Activated naive CD4-positive, alpha-beta T cell treated with anti-CD3 and anti-CD28 coated beads, Interleukin-2, amount 10 ng/mL, durations not matched to agents 7 days and 5 days (primary cell): ENCODE results near the gene KMT2C.

Experiments
- CTCF ChIA-PET: fragments of 350-600 bp; sonication (Branson Sonifier 250); formaldehyde crosslinking; loops from one replicate; lab custom pipeline; 2021; ENCODE audit warnings: antibody characterized with exemption; lab: Charles Lee
- DNase-seq: peaks from one replicate; pipeline ENCODE4 v3.0.0-alpha.2; 2020
- H3K27ac Mint-ChIP-seq: one replicate; pipeline ENCODE4 v1.8.0; 2021; ENCODE audit warnings: mild to moderate bottlenecking, moderate library complexity, mixed read lengths
- H3K27me3 Mint-ChIP-seq: one replicate; pipeline ENCODE4 v1.8.0; 2021; ENCODE audit warnings: mild to moderate bottlenecking, mixed read lengths
- H3K36me3 Mint-ChIP-seq: one replicate; pipeline ENCODE4 v1.8.0; 2021; ENCODE audit warnings: mixed read lengths
- H3K4me1 Mint-ChIP-seq: one replicate; pipeline ENCODE4 v1.8.0; 2021; ENCODE audit warnings: mixed read lengths
- H3K4me3 Mint-ChIP-seq: one replicate; pipeline ENCODE4 v1.8.0; 2021; ENCODE audit warnings: mild to moderate bottlenecking, moderate library complexity, mixed read lengths
- H3K9me3 Mint-ChIP-seq: one replicate; pipeline ENCODE4 v1.8.0; 2021; ENCODE audit warnings: mixed read lengths

Gene KMT2C

DNA sequence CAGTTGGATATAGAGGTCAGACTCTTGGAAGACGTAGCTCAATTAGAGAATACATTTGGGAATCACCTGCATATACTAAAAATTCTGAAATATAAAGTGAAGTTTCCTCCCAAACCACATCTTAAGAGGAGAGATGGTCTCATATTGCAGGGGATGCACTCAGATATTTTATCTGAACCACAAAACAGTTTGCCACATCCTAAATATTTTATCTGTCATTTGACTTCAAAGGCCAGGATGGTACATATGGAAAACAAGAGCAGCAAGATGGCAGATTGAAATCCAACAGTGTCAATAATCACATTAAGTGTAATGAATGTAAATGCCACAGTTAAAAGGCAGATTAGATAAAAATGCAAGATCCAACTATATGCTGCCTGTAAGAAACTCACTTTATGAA is 313.3 kb downstream of the KMT2C start:
- Mint-ChIP-seq H3K9me3 (peaks cover 15% of the 10 kb centered on the region), H3K4me3 (no peak overlapping the region), H3K27ac (no peak overlapping the region), H3K36me3 (peaks cover 76% of the 10 kb centered on the region), H3K27me3 (no peaks in the 10 kb centered on the region), H3K4me1 (peaks cover 8% of the 10 kb centered on the region)
- CTCF ChIA-PET, result no interaction called here
- no peak for DNase-seq

DNA sequence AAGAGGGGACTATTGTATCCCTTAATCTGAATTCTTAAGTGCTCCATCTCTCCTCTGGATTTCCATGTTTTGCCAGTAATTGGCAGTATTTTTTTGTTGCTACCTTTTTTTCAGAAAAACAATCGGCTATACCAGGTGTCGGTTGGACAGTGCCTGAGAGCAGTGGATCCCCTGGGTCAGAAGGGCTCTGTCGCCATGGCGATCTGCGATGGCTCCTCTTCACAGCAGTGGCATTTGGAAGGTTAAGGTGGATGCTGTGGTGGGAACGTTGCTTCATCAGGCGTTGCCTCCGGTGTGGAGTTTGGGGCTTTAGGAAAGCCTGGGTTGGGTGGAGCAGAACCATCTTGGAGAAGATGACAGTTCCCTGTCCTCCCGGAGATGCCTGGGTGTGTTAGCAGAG is 314.4 kb downstream of the KMT2C start:
- Mint-ChIP-seq H3K36me3 (peaks cover 72% of the 10 kb centered on the region), H3K27ac (no peak overlapping the region), H3K4me3 (no peak overlapping the region), H3K4me1 (peaks cover 8% of the 10 kb centered on the region), H3K27me3 (no peaks in the 10 kb centered on the region), H3K9me3 (peaks cover 15% of the 10 kb centered on the region)
- CTCF ChIA-PET, result no interaction called here
- DNase-seq, result no peak

DNA sequence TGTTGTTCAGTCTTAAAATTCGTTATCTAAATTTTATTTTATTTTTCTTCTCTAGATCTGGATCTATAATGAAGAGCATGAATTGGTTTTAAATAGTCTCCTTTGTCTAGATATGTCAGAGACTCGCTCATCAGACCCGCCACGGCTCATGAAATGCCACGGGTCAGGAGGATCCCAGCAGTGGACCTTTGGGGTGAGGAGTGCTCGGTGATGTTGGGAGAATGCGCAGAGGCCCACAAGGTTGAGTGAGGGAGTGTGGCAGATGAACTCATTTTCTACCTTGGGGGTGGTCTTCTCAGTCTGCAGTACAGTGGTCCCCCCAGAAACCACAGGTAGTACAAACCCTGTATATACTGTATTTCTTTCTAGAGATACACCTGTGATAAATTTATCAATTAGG is 315.0 kb downstream of the KMT2C start:
- CTCF ChIA-PET, result no interaction called here
- Mint-ChIP-seq H3K36me3 (peaks cover 72% of the 10 kb centered on the region), H3K27ac (no peak overlapping the region), H3K4me3 (no peak overlapping the region), H3K9me3 (peaks cover 15% of the 10 kb centered on the region), H3K4me1 (peaks cover 8% of the 10 kb centered on the region), H3K27me3 (no peaks in the 10 kb centered on the region)
- no peak for DNase-seq

DNA sequence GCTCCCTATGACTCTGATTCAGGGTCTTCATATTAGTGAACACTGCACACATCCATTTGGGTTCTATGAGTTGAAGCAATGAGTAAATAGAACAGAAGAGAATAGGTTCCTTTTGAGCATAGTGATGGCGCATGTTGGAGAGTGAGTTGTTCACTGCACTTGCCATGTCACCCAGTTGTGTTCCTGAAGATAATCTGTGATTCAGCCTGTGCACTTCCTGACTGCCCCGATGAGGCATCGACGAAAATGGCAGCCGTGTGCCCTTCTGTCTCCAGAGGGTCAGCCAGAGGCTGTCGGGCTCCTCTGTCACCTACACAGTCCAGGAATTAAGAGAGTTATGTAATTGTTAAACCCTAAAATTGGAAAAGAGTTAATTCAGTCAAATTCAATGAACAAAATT is 315.6 kb downstream of the KMT2C start:
- Mint-ChIP-seq H3K4me1 (peaks cover 8% of the 10 kb centered on the region), H3K27ac (no peak overlapping the region), H3K27me3 (no peaks in the 10 kb centered on the region), H3K4me3 (no peak overlapping the region), H3K36me3 (peaks cover 67% of the 10 kb centered on the region), H3K9me3 (peaks cover 14% of the 10 kb centered on the region)
- DNase-seq, result no peak
- CTCF ChIA-PET, result no interaction called here

DNA sequence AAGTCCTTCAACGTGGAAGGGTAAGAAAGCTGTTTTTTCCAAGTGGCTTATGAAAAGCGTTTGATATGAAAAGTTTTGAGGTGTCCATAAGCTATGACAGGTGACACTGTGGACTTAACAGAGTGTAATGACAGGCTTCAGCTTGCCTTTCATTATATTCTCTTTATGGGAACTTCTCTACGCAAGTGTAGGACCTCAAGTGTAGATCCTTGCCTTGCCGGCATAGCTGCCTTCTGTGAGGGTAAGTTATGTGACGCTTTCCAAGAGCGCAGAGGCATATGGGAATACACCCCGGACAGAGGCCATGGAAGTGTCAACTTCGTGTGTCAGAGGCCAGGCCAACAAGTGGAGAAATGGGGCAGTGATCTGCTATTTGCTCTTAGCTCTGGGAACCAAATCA is 318.4 kb downstream of the KMT2C start:
- no peak for DNase-seq
- Mint-ChIP-seq H3K27me3 (no peaks in the 10 kb centered on the region), H3K4me3 (no peak overlapping the region), H3K36me3 (peaks cover 56% of the 10 kb centered on the region), H3K27ac (no peak overlapping the region), H3K9me3 (no peaks in the 10 kb centered on the region), H3K4me1 (peaks cover 2% of the 10 kb centered on the region)
- CTCF ChIA-PET, result interaction anchor here (0.6 kb wide), 1 partner anchor 29 kb away, joined by 3 read pairs; no protein-coding TSS in a partner anchor

DNA sequence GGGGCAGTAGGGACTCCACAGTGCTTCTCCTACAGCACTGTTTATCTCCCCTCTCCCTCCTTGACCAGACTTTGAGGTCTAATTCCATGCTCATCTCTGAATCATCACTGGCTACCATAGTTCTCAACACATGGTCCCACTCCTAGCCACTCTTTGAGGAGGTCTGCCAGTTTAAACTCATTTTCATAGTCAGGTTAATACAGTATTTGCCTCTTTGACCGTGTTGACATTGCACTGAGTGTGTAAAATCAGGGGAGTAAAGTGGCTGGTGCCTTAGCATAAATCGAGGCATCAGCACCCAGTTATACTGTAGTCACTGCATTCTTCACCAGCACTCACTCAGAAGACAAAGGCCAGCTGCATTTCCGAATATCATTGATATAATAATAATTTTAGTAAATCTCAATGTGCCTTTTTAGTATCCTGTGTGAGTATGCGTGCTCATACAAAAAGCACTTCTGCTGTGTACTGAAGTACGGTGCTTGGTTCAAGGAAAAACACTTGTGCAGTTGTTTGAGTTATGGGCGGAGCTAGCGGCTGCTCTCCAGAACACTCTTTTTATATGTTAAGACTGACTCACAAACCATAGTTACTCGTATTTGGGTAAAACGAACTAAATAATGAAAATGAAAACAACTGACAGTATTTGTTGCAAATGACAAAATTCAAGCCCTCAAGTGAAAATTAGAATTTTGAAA is 320.6 kb downstream of the KMT2C start:
- Mint-ChIP-seq H3K9me3 (no peaks in the 10 kb centered on the region), H3K27me3 (no peaks in the 10 kb centered on the region), H3K36me3 (peaks cover 45% of the 10 kb centered on the region), H3K27ac (no peak overlapping the region), H3K4me1 (no peaks in the 10 kb centered on the region), H3K4me3 (no peak overlapping the region)
- DNase-seq, result no peak
- CTCF ChIA-PET, result no interaction called here

DNA sequence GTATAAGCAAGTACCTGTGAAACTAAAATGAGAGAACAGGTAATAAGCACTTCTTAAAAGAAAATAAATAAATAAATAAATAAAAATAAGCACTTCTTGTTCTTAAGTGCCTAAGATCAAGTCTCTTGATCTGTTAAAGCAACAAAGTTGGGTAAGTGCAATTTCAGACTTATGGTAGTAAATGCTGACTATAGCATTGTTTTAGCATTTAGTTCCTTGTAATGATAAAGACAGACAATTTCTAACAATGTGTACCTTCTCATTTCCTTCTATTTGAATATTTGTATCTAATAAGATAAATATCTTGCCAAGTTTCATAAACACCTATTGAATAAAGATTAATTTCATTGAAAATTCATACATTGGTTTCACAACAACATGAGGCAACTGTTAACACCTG is 323.0 kb downstream of the KMT2C start:
- Mint-ChIP-seq H3K36me3 (peaks cover 31% of the 10 kb centered on the region), H3K27me3 (no peaks in the 10 kb centered on the region), H3K4me1 (peaks cover 2% of the 10 kb centered on the region), H3K27ac (no peak overlapping the region), H3K4me3 (no peak overlapping the region), H3K9me3 (no peaks in the 10 kb centered on the region)
- no peak for DNase-seq
- CTCF ChIA-PET, result no interaction called here

DNA sequence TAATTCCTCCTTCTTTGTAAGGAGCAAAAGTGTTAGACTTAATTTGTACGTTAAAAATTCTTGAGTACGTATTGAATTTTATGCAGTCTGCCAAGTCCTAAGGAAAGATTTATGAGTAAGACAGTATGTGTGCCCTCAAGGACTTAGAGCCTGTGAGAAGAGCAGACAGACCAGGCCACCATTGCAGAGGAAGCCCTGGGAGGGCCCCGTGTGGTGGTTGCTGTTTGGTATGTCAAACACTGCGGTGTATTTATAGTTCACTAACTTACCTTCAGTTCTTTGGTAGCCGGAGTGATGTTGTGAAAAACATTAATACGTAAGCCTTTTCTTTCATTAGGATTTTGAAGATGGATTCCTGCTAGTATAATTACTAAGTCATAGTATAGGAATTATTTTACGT is 327.4 kb downstream of the KMT2C start:
- Mint-ChIP-seq H3K36me3 (peaks cover 25% of the 10 kb centered on the region), H3K9me3 (no peaks in the 10 kb centered on the region), H3K4me1 (peaks cover 2% of the 10 kb centered on the region), H3K27ac (no peak overlapping the region), H3K4me3 (no peak overlapping the region), H3K27me3 (no peaks in the 10 kb centered on the region)
- CTCF ChIA-PET, result no interaction called here
- DNase-seq, result no peak

DNA sequence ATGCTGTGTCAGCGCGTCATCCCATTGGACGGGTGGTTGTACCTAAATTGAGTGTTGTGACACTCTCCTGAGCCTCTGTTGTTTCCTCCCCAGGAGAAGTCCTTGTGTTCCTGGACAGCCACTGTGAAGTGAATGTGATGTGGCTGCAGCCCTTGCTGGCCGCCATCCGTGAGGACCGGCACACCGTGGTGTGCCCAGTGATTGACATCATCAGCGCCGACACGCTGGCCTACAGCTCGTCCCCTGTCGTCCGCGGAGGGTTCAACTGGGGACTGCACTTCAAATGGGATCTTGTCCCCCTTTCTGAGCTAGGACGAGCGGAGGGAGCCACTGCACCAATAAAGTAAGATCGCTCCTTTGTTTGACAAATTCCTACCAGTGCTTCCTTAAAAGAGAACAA is 327.9 kb downstream of the KMT2C start:
- no peak overlapping the region for H3K4me3 Mint-ChIP-seq
- no peak for DNase-seq
- no peak overlapping the region for H3K27ac Mint-ChIP-seq
- H3K4me1 Mint-ChIP-seq, result peaks cover 2% of the 10 kb centered on the region
- no peaks in the 10 kb centered on the region for H3K27me3 Mint-ChIP-seq
- peaks cover 21% of the 10 kb centered on the region for H3K36me3 Mint-ChIP-seq
- H3K9me3 Mint-ChIP-seq, result no peaks in the 10 kb centered on the region
- CTCF ChIA-PET, result no interaction called here

DNA sequence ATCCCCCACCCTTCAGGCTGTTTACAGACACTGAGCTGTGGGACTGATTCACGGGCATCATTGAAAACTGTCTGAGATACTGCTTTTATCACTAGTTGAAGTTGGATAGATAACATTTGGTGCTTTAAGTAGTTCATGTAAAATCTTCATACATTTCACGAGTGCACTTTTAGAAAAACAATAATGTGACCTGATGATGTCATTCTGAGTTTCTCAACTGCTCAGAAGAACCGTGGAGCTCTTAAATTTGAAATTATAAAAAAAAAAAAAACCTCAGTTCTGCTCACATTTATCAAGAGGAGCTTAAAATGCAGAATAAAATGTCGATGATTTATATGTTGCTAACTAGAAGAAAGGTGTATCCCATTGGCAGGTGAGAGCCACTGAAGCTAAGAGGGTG is 328.8 kb downstream of the KMT2C start:
- Mint-ChIP-seq H3K4me1 (peaks cover 2% of the 10 kb centered on the region), H3K4me3 (no peak overlapping the region), H3K27me3 (no peaks in the 10 kb centered on the region), H3K27ac (peak overlapping the region; percentile 10), H3K36me3 (peaks cover 22% of the 10 kb centered on the region), H3K9me3 (no peaks in the 10 kb centered on the region)
- DNase-seq, result no peak
- CTCF ChIA-PET, result no interaction called here

DNA sequence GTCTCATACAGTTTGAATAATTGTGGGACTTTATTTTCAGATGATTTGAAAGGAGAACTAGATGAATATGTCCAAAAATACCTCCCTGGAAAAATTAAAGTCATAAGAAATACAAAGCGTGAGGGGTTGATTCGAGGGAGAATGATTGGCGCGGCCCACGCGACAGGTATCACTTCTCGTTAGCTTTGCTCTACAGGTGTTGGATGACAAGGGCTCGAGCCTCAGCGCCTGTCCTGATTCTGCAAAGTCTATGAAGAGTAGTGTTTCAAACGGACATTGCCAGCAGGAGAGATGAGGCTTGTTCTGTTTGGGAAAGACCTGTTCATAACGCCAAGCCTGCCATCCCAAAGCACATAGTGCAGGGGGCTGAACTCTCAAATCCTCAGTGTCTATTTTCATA is 330.6 kb downstream of the KMT2C start:
- no peaks in the 10 kb centered on the region for H3K9me3 Mint-ChIP-seq
- no peak for DNase-seq
- H3K27ac Mint-ChIP-seq, result no peak overlapping the region
- no peaks in the 10 kb centered on the region for H3K27me3 Mint-ChIP-seq
- CTCF ChIA-PET, result interaction anchor here (1.0 kb wide), 1 partner anchor 39 kb away, joined by 3 read pairs; no protein-coding TSS in a partner anchor
- H3K4me1 Mint-ChIP-seq, result peaks cover 2% of the 10 kb centered on the region
- peaks cover 21% of the 10 kb centered on the region for H3K36me3 Mint-ChIP-seq
- no peak overlapping the region for H3K4me3 Mint-ChIP-seq

DNA sequence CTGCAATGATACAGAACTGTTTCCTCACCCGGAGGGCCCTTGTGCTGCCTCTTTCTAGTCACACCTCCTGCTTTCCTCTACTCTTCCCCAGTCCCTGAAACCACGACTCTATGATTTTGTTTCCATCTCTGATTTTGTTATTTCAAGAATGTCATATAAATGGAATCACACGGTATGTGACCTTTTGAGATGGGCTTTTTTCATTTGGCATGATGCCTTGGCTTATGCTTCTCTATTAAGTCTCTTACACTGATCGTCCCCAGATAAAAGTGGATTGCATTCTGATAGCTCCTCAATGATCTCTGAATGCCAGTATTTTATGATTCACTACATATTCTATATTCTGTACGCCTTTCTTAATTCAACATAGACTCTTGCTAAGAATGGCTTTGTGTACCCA is 332.1 kb downstream of the KMT2C start:
- CTCF ChIA-PET, result no interaction called here
- Mint-ChIP-seq H3K27ac (no peak overlapping the region), H3K4me1 (no peaks in the 10 kb centered on the region), H3K9me3 (no peaks in the 10 kb centered on the region), H3K4me3 (no peak overlapping the region), H3K27me3 (no peaks in the 10 kb centered on the region), H3K36me3 (peaks cover 17% of the 10 kb centered on the region)
- no peak for DNase-seq

DNA sequence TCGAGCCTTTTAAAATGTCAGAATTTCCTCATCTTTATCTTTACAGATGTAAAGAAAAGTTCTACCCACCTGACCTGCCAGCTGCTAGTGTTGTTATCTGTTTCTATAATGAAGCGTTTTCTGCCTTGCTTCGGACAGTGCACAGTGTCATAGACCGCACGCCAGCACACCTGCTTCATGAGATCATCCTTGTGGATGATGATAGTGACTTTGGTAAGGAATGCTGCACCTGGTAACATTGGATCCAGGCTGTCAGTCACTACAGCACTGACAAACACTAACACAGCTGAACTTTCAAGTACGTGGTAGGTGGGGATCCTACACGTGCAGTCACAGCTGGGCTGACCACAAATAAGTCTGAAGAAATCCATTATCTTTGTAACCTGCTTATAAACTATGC is 332.7 kb downstream of the KMT2C start:
- no peaks in the 10 kb centered on the region for H3K27me3 Mint-ChIP-seq
- no peak for DNase-seq
- CTCF ChIA-PET, result no interaction called here
- no peaks in the 10 kb centered on the region for H3K4me1 Mint-ChIP-seq
- H3K36me3 Mint-ChIP-seq, result peaks cover 17% of the 10 kb centered on the region
- no peak overlapping the region for H3K27ac Mint-ChIP-seq
- H3K9me3 Mint-ChIP-seq, result no peaks in the 10 kb centered on the region
- H3K4me3 Mint-ChIP-seq, result no peak overlapping the region

DNA sequence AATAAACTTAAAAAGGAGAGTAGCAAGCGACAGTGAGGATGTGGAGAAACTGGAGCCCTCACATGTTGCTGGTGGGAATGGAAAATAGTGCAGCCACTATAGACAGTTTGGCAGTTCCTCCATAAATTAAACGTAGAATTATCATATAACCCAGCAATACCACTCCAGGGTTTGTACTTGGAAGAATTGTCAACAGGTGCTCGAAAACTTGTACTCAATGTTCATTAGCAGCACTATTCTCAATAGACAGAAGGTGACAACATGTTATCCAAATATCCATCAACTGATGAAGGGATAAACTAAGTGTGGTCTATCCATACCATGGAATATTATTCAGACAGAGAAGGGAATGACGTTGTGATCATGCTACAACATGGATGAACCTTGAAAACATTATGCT is 338.5 kb downstream of the KMT2C start:
- DNase-seq, result no peak
- Mint-ChIP-seq H3K27me3 (no peaks in the 10 kb centered on the region), H3K4me1 (no peaks in the 10 kb centered on the region), H3K27ac (no peak overlapping the region), H3K9me3 (no peaks in the 10 kb centered on the region), H3K36me3 (peaks cover 16% of the 10 kb centered on the region), H3K4me3 (no peak overlapping the region)
- CTCF ChIA-PET, result no interaction called here

DNA sequence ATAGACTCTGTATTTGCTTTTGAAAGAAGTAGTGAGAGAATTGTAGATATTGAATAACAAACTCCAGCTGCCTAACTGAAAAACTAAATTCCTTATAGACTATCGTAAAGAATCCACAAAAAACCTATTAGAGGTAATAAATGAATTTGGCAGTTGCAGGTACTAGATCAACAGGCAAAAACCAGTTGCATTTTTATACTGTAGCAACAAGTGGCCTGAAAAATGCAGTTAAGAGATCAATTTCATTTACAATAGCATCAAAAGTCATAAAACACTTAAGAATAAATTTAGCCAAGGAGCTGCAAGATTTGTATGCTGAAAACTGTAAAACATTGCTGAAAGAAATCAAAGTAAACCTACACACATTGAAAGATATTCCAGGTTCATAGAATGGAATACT is 340.0 kb downstream of the KMT2C start:
- no peak overlapping the region for H3K4me3 Mint-ChIP-seq
- H3K9me3 Mint-ChIP-seq, result no peaks in the 10 kb centered on the region
- no peaks in the 10 kb centered on the region for H3K4me1 Mint-ChIP-seq
- H3K27ac Mint-ChIP-seq, result no peak overlapping the region
- CTCF ChIA-PET, result interaction anchor here (0.8 kb wide), 1 partner anchor 127 kb away, joined by 4 read pairs; no protein-coding TSS in a partner anchor
- H3K27me3 Mint-ChIP-seq, result no peaks in the 10 kb centered on the region
- H3K36me3 Mint-ChIP-seq, result peaks cover 11% of the 10 kb centered on the region
- no peak for DNase-seq
